HepG2 (cell line): ENCODE measurements around the gene TIPIN. TPM values are rescaled to one million over a fixed set of nuclear protein-coding genes. Genes with fewer than 3 reads are reported as not detected.
A peak's percentile ranks its signal among the peaks of the same experiment; 100 is the strongest.

Experiments
- ATRX ChIP-seq: sonication (generic); formaldehyde crosslinking; IDR thresholded peaks from 2 replicates; pipeline ENCODE4 v1.4.0; 2020; ENCODE audit warnings: missing genetic modification reagents, borderline replicate concordance
- BCL6 ChIP-seq: IDR thresholded peaks from 2 replicates; pipeline ENCODE4 v1.6.1; 2016; ENCODE audit warnings: missing genetic modification reagents, missing compliant biosample characterization
- DR1 ChIP-seq: sonication (generic); formaldehyde crosslinking; IDR thresholded peaks from 2 replicates; pipeline ENCODE4 v1.8.0; 2021; ENCODE audit warnings: mild to moderate bottlenecking, missing genetic modification reagents, inconsistent platforms
- GABPB1 ChIP-seq: IDR thresholded peaks from 2 replicates; pipeline ENCODE4 v1.6.1; 2016; ENCODE audit warnings: mild to moderate bottlenecking, missing genetic modification reagents, moderate library complexity, missing compliant biosample characterization
- HMGA1 ChIP-seq: sonication (generic); formaldehyde crosslinking; conservative IDR thresholded peaks from 2 replicates; pipeline ENCODE4 v1.4.0; 2020; ENCODE audit warnings: missing genetic modification reagents
- MXD4 ChIP-seq: IDR thresholded peaks from 2 replicates; pipeline ENCODE4 v1.6.1; 2016; ENCODE audit warnings: mild to moderate bottlenecking, missing biosample characterization, missing genetic modification reagents
- POLR2A ChIP-seq, 2 experiments: IDR thresholded peaks; 2 replicates each; pipeline ENCODE4 v1.6.1; 2011; ENCODE audit warnings: low read depth in 2 of 2, low read length in 2 of 2, mild to moderate bottlenecking in 1 of 2, moderate library complexity in 1 of 2; ENCODE audit not compliant: insufficient read depth in 1 of 2
- RORA ChIP-seq: sonication (generic); formaldehyde crosslinking; IDR thresholded peaks from 2 replicates; pipeline ENCODE4 v1.5.0; 2020; ENCODE audit warnings: mild to moderate bottlenecking, missing genetic modification reagents, moderate library complexity
- SAP130 ChIP-seq: IDR thresholded peaks from 2 replicates; pipeline ENCODE4 v1.6.1; 2016; ENCODE audit warnings: low read depth
- SOX5 ChIP-seq: IDR thresholded peaks from 2 replicates; pipeline ENCODE4 v1.6.1; 2016; ENCODE audit warnings: borderline replicate concordance
- TAF15 ChIP-seq: fragments of 200-400 bp; formaldehyde crosslinking; IDR thresholded peaks from one replicate; pipeline ENCODE4 v1.6.1; 2018; ENCODE audit warnings: mild to moderate bottlenecking, low read depth, low read length; ENCODE audit not compliant: poor library complexity, severe bottlenecking
- ZFYVE20 ChIP-seq: sonication (generic); formaldehyde crosslinking; IDR thresholded peaks from 2 replicates; pipeline ENCODE4 v1.8.0; 2023; ENCODE audit warnings: low read depth, mild to moderate bottlenecking, moderate library complexity, missing genetic modification reagents, borderline replicate concordance
- ZNF431 ChIP-seq: sonication (generic); formaldehyde crosslinking; IDR thresholded peaks from 2 replicates; pipeline ENCODE4 v1.9.0; 2022; ENCODE audit warnings: missing genetic modification reagents, low read depth, mild to moderate bottlenecking, borderline replicate concordance
- ZNF737 ChIP-seq: sonication (generic); formaldehyde crosslinking; IDR thresholded peaks from 2 replicates; pipeline ENCODE4 v1.5.0; 2020; ENCODE audit warnings: missing genetic modification reagents, mild to moderate bottlenecking, borderline replicate concordance
- polyA plus RNA-seq, 8 experiments: library from polyadenylated mRNA; depleted of rRNA in 3 of 8; stranded (reverse) in 7 of 8; unstranded in 1 of 8; fragments of >200 nt; fragmentation: Illumina TruSeq in 4 of 8; extraction: Trizol in 4 of 8; gene quantifications; 2 replicates each; pipeline versions ENCODE4 v1.2.1 to v1.2.3, GENCODE V29; 2011 to 2016; ENCODE audit warnings: low read depth in 4 of 8, missing spikeins in 1 of 8, mixed read lengths in 1 of 8; ENCODE audit not compliant: insufficient read depth in 1 of 8
- total RNA-seq, 5 experiments: library from RNA; depleted of rRNA; stranded (reverse); fragments of >200 nt; fragmentation: Illumina TruSeq; extraction: Trizol; gene quantifications; 2 replicates each; pipeline ENCODE4 v1.2.3, GENCODE V29; 2016; ENCODE audit warnings: low read depth in 1 of 5
- TF ChIP-seq, protein P1 (sequence below): sonication (generic); formaldehyde crosslinking; IDR thresholded peaks from 2 replicates; pipeline ENCODE4 v1.5.0; 2020; ENCODE audit warnings: mild to moderate bottlenecking, missing genetic modification reagents, borderline replicate concordance
- TF ChIP-seq, protein P2 (sequence below): sonication (generic); formaldehyde crosslinking; IDR thresholded peaks from 2 replicates; pipeline ENCODE4 v1.8.0; 2022; ENCODE audit warnings: mild to moderate bottlenecking, missing genetic modification reagents
- TF ChIP-seq, protein P3 (sequence below): sonication (generic); formaldehyde crosslinking; IDR thresholded peaks from 2 replicates; pipeline ENCODE4 v1.4.0; 2020; ENCODE audit warnings: missing genetic modification reagents

Gene TIPIN
- total and polyA plus RNA-seq, 2 of the 13 experiments (the other 11 are each of a cell fraction or from before 2014, with no cell fraction given): 2.7 to 28.6 TPM

DNA sequence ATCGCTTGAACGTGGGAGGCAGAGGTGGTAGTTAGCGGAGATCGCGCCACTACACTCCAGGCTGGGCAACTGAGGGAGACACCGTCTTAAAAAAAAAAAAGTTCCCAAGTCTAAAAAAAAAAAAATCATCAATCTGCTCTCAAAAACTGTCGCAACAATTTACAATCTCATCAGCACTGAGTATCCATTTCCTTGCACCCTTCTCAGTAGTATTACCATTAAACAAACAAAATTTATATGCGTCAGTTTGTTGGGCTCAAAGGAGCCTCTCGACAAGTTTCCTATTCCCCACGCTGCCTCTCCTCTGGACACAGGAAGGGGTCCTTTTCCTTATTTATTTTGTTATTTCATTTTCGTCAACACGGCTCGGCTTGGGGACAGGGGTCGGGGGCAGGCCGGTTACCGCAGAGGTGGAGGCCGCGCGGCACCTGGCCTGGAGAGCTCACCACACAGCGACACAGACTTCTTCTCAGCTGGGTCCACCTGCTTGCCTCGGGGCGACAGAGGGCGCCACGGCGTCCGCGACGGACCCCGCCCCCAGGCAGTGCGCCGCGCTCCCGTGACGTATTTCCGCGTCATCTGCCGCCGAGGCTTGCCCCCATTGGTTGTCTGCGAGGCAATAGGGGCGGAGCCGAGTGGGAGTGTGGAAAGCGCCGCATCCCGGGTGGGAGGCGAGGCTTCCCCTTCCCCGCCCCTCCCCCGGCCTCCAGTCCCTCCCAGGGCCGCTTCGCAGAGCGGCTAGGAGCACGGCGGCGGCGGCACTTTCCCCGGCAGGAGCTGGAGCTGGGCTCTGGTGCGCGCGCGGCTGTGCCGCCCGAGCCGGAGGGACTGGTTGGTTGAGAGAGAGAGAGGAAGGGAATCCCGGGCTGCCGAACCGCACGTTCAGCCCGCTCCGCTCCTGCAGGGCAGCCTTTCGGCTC, 30.0 kb upstream of the TIPIN start, which contains the start of gene MAP2K1 (continued):
- TF ChIP-seq, protein P1, sequence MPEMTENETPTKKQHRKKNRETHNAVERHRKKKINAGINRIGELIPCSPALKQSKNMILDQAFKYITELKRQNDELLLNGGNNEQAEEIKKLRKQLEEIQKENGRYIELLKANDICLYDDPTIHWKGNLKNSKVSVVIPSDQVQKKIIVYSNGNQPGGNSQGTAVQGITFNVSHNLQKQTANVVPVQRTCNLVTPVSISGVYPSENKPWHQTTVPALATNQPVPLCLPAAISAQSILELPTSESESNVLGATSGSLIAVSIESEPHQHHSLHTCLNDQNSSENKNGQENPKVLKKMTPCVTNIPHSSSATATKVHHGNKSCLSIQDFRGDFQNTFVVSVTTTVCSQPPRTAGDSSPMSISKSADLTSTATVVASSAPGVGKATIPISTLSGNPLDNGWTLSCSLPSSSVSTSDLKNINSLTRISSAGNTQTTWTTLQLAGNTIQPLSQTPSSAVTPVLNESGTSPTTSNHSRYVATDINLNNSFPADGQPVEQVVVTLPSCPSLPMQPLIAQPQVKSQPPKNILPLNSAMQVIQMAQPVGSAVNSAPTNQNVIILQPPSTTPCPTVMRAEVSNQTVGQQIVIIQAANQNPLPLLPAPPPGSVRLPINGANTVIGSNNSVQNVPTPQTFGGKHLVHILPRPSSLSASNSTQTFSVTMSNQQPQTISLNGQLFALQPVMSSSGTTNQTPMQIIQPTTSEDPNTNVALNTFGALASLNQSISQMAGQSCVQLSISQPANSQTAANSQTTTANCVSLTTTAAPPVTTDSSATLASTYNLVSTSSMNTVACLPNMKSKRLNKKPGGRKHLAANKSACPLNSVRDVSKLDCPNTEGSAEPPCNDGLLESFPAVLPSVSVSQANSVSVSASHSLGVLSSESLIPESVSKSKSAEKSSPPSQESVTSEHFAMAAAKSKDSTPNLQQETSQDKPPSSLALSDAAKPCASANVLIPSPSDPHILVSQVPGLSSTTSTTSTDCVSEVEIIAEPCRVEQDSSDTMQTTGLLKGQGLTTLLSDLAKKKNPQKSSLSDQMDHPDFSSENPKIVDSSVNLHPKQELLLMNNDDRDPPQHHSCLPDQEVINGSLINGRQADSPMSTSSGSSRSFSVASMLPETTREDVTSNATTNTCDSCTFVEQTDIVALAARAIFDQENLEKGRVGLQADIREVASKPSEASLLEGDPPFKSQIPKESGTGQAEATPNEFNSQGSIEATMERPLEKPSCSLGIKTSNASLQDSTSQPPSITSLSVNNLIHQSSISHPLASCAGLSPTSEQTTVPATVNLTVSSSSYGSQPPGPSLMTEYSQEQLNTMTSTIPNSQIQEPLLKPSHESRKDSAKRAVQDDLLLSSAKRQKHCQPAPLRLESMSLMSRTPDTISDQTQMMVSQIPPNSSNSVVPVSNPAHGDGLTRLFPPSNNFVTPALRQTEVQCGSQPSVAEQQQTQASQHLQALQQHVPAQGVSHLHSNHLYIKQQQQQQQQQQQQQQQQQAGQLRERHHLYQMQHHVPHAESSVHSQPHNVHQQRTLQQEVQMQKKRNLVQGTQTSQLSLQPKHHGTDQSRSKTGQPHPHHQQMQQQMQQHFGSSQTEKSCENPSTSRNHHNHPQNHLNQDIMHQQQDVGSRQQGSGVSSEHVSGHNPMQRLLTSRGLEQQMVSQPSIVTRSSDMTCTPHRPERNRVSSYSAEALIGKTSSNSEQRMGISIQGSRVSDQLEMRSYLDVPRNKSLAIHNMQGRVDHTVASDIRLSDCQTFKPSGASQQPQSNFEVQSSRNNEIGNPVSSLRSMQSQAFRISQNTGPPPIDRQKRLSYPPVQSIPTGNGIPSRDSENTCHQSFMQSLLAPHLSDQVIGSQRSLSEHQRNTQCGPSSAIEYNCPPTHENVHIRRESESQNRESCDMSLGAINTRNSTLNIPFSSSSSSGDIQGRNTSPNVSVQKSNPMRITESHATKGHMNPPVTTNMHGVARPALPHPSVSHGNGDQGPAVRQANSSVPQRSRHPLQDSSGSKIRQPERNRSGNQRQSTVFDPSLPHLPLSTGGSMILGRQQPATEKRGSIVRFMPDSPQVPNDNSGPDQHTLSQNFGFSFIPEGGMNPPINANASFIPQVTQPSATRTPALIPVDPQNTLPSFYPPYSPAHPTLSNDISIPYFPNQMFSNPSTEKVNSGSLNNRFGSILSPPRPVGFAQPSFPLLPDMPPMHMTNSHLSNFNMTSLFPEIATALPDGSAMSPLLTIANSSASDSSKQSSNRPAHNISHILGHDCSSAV (CRISPR knock-in tag): no peak
- peak; percentile 57 for TF ChIP-seq SOX5
- TF ChIP-seq BCL6 (CRISPR knock-in tag): peak; percentile 67
- peak; percentile 92 for TF ChIP-seq SAP130 (CRISPR knock-in tag)
- no peak for TF ChIP-seq HMGA1
- peak; percentile 67 to 86 for TF ChIP-seq POLR2A (IDR thresholded peaks at IDR 0.05; ENCODE audit: insufficient read depth in 1 of 2, low read depth in 2 of 2, low read length in 2 of 2)
- peak; percentile 66; the same call in 1 of the 2 replicates for TF ChIP-seq DR1
- TF ChIP-seq TAF15: no peak
- TF ChIP-seq RORA (CRISPR knock-in tag): no peak
- TF ChIP-seq, protein P2, sequence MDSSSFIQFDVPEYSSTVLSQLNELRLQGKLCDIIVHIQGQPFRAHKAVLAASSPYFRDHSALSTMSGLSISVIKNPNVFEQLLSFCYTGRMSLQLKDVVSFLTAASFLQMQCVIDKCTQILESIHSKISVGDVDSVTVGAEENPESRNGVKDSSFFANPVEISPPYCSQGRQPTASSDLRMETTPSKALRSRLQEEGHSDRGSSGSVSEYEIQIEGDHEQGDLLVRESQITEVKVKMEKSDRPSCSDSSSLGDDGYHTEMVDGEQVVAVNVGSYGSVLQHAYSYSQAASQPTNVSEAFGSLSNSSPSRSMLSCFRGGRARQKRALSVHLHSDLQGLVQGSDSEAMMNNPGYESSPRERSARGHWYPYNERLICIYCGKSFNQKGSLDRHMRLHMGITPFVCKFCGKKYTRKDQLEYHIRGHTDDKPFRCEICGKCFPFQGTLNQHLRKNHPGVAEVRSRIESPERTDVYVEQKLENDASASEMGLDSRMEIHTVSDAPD (CRISPR knock-in tag): peak; percentile 66; the same call in 1 of the 2 replicates
- TF ChIP-seq MXD4 (CRISPR knock-in tag): peak; percentile 79
- no peak for TF ChIP-seq ATRX (CRISPR knock-in tag)
- TF ChIP-seq, protein P3, sequence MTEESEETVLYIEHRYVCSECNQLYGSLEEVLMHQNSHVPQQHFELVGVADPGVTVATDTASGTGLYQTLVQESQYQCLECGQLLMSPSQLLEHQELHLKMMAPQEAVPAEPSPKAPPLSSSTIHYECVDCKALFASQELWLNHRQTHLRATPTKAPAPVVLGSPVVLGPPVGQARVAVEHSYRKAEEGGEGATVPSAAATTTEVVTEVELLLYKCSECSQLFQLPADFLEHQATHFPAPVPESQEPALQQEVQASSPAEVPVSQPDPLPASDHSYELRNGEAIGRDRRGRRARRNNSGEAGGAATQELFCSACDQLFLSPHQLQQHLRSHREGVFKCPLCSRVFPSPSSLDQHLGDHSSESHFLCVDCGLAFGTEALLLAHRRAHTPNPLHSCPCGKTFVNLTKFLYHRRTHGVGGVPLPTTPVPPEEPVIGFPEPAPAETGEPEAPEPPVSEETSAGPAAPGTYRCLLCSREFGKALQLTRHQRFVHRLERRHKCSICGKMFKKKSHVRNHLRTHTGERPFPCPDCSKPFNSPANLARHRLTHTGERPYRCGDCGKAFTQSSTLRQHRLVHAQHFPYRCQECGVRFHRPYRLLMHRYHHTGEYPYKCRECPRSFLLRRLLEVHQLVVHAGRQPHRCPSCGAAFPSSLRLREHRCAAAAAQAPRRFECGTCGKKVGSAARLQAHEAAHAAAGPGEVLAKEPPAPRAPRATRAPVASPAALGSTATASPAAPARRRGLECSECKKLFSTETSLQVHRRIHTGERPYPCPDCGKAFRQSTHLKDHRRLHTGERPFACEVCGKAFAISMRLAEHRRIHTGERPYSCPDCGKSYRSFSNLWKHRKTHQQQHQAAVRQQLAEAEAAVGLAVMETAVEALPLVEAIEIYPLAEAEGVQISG (CRISPR knock-in tag): peak; percentile 94
- peak; percentile 79; the same call in 1 of the 2 replicates for TF ChIP-seq ZNF431
- TF ChIP-seq ZNF737: no peak
- TF ChIP-seq GABPB1 (CRISPR knock-in tag): peak; percentile 97
- TF ChIP-seq ZFYVE20 (CRISPR knock-in tag): no peak
